ES-I3 (cell line): ENCODE measurements around the gene MYH6.

Experiments used
- H3K36me3 ChIP-seq: 2 replicates; pipeline ENCODE4 v1.6.1; 2013; ENCODE audit warnings: mild to moderate bottlenecking, low read length, control low read depth, moderate library complexity; ENCODE audit not compliant: insufficient read depth
- H3K4me1 ChIP-seq: 2 replicates; pipeline ENCODE4 v1.6.1; 2013; ENCODE audit warnings: mild to moderate bottlenecking, control low read depth, low read length; ENCODE audit not compliant: insufficient read depth
- H3K9ac ChIP-seq: 2 replicates; pipeline ENCODE4 v1.6.1; 2013; ENCODE audit warnings: low read depth, mild to moderate bottlenecking, low read length, moderate library complexity
- H3K9me3 ChIP-seq: 2 replicates; pipeline ENCODE4 v1.6.1; 2013; ENCODE audit warnings: mild to moderate bottlenecking, low read length, moderate library complexity; ENCODE audit not compliant: control insufficient read depth, insufficient read depth

Gene MYH6

GRCh38 chr14:23347406-23348296, 60.4 kb downstream of the MYH6 start:
- H3K4me1 ChIP-seq: peaks cover 6% of the 10 kb centered on the region; the same call in 1 of the 2 replicates
- no peaks in the 10 kb centered on the region for H3K9me3 ChIP-seq
- H3K9ac ChIP-seq: no peak overlapping the region
- H3K36me3 ChIP-seq: no peaks in the 10 kb centered on the region

DNA sequence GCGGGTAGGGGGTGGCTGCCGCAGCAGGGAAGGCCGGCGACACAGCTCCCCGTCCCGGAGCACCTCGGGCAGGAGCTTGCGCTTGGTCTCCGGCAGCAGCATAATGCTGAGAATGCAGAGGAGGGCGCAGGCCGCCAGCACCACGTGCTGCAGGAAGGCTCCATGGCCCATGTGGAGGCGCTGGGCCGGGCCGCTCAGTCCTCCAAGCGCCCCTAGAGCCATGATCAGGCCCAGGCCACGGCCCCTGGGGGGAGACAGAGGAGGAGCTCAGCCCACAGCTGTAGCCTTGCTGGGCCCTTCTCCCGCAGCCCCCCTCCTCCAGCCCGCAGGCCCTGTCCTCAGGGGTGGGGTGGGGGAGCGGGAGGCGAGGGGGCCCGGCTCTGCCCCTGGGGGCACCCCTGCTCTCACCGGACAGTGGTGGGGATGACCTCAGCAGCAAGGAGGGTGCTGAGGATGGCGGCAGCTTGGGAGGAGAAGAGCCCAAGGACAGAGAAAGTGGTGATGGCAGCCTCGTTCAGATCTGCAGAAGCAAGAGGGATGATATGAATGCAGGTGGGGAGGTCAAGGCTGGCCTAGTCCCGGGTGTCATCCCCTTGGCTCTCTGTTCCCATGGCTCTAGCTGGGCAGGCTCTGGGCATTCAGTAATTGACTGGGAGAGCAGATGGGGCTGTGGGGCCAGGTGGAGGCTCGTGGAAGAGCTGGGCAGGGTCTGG, 61.2 kb downstream of the MYH6 start:
- Histone ChIP-seq H3K9ac (no peak overlapping the region), H3K4me1 (peaks cover 6% of the 10 kb centered on the region; the same call in 1 of the 2 replicates), H3K9me3 (no peaks in the 10 kb centered on the region), H3K36me3 (no peaks in the 10 kb centered on the region)

DNA sequence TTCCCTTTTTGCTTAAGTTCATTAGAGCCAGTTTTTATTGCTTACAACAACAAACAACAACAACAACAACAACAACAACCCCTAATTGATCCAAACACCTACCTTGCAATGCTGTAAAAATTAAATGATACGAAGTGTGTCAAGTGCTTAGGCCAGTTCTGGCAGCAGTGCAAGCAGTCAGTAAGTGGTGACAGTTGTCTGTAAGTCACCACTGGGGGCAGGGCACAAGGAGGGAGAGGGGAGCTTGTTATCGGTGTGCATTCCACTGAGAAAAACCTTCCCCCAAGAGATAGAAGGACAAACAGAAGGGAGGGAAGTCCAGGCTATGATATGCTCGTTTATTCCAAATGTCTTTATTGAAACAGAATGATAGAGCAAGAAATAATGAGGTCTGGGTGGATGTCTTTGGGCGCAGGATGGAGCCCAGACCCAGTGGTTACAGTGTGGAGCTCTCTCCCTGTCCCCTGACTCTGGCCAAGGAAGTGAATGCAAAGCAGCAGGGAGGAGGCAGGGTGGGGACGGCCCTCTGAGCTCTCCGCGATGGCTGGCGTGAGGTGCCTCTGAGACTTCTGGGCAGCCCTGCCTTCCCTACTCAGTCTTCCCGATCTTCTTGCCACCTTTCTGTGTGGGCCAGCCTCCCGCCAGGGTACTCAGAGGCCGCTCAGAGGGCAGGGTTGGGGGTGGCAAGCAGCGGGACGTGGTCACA, 61.9 kb downstream of the MYH6 start:
- Histone ChIP-seq H3K9ac (no peak overlapping the region), H3K36me3 (no peaks in the 10 kb centered on the region), H3K9me3 (no peaks in the 10 kb centered on the region), H3K4me1 (peaks cover 6% of the 10 kb centered on the region; the same call in 1 of the 2 replicates)

DNA sequence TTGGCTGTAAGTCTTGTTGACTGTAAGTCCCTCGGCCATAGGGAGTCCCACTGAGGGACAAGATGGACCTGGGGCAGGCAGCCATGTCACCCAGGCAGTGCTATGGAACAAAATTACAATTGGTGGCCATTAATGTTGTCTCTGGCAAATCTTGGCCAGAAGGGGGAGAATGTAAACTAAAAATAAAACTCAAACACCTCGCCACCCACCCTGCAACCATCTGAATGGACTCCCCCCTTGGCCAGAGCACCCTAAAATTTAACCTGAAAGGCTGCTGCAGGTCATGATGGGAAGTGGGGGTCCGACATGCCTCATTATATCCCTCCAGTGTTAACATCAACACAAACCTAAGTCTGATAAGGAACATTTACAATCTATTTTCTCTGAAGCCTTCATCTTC, 63.6 kb downstream of the MYH6 start:
- peaks cover 6% of the 10 kb centered on the region; the same call in 1 of the 2 replicates for H3K4me1 ChIP-seq
- no peak overlapping the region for H3K9ac ChIP-seq
- no peaks in the 10 kb centered on the region for H3K36me3 ChIP-seq
- H3K9me3 ChIP-seq: peaks cover 3% of the 10 kb centered on the region; the same call in 1 of the 2 replicates

GRCh38 chr14:23339506-23340268, 68.4 kb downstream of the MYH6 start:
- Histone ChIP-seq H3K4me1 (no peaks in the 10 kb centered on the region), H3K9me3 (peaks cover 6% of the 10 kb centered on the region; the same call in 1 of the 2 replicates), H3K36me3 (no peaks in the 10 kb centered on the region), H3K9ac (no peak overlapping the region)

DNA sequence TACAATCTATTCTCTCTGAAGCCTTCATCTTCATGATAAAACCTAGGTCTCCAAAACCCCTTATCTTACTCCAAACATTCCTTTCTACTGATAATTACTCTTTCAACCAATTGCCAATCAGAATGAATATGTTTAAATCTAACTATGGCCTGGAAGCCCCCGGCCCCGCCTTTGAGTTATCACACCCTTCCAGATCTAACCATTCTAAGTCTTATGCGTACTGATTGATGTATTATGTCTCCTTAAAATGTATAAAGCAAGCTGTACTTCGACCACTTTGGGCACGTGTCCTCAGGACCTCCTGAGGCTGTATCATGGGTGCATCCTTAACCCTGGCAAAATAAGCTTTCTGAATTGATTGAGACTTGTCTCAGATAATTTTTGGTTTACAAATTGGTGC, 72.5 kb downstream of the MYH6 start:
- H3K4me1 ChIP-seq: no peaks in the 10 kb centered on the region
- H3K36me3 ChIP-seq: no peaks in the 10 kb centered on the region
- H3K9me3 ChIP-seq: peaks cover 6% of the 10 kb centered on the region; the same call in 1 of the 2 replicates
- H3K9ac ChIP-seq: no peak overlapping the region
